ES-I3 (cell line): ENCODE measurements around the gene LPGAT1.

ENCODE experiments used
- H3K36me3 ChIP-seq: 2 replicates; pipeline ENCODE4 v1.6.1; 2013; ENCODE audit warnings: mild to moderate bottlenecking, low read length, control low read depth, moderate library complexity; ENCODE audit not compliant: insufficient read depth
- H3K4me1 ChIP-seq: 2 replicates; pipeline ENCODE4 v1.6.1; 2013; ENCODE audit warnings: mild to moderate bottlenecking, control low read depth, low read length; ENCODE audit not compliant: insufficient read depth
- H3K9ac ChIP-seq: 2 replicates; pipeline ENCODE4 v1.6.1; 2013; ENCODE audit warnings: low read depth, mild to moderate bottlenecking, low read length, moderate library complexity
- H3K9me3 ChIP-seq: 2 replicates; pipeline ENCODE4 v1.6.1; 2013; ENCODE audit warnings: mild to moderate bottlenecking, low read length, moderate library complexity; ENCODE audit not compliant: control insufficient read depth, insufficient read depth

Gene LPGAT1

GRCh38 chr1:211833174-211833820, 2.7 kb upstream of the LPGAT1 start:
- Histone ChIP-seq H3K9me3 (no peaks in the 10 kb centered on the region), H3K9ac (no peak overlapping the region), H3K36me3 (no peaks in the 10 kb centered on the region), H3K4me1 (no peaks in the 10 kb centered on the region)

GRCh38 chr1:211832661-211833060, 2.1 kb upstream of the LPGAT1 start:
- Histone ChIP-seq H3K9me3 (no peaks in the 10 kb centered on the region), H3K36me3 (no peaks in the 10 kb centered on the region), H3K4me1 (no peaks in the 10 kb centered on the region), H3K9ac (no peak overlapping the region)

DNA sequence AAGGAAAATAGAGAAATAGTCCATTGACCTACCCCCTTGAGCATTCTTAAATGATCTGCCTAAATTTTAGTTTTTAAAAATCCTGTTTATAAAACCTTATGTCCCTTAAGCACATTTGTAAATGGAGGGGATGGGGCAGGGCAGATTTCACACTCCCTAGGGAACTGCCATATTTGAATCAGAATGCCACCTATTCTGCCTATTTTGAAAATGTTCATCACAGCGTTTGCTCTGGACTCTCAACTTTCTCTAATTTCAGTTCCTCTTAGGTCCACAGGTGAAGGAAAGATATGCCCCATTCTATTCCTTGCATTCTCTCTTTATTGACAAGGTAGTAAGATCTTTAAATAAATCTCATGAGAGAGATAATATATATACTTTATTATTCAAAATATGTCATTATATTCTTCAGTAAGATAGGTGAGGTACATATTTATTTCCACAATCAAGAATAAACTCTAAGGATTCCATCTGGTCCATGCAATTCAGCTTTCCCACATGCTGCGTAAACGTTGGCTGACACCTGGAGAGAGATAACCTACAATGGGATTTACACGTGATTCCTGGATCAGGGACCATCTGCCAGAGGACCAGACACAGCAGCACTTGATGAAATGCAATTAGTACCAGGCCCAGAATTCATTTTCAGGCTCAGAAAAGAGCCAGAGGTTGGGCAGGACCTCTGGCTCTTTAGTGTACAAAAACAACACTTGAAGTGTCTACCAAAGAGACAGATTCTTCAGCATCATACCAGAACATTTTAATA, 1.2 kb upstream of the LPGAT1 start:
- no peaks in the 10 kb centered on the region for H3K9me3 ChIP-seq
- no peaks in the 10 kb centered on the region for H3K36me3 ChIP-seq
- no peaks in the 10 kb centered on the region for H3K4me1 ChIP-seq
- H3K9ac ChIP-seq: no peak overlapping the region

DNA sequence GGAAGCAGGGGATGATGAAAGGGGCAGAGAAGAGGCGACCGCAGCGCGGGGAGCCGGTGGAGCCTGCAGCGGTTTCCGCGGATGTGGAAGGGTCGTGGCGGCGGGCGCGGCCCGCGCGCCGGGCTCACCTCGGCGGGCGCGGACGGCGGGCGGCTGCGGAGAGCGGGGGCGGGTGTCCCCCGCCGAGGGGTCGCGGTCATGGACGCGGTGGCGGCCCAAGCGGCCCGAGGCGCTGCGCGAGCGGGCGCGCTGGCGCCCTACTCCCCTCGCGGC, 572 bp downstream of the LPGAT1 start:
- Histone ChIP-seq H3K9ac (peak overlapping the region; percentile 90), H3K36me3 (no peaks in the 10 kb centered on the region), H3K4me1 (no peaks in the 10 kb centered on the region), H3K9me3 (no peaks in the 10 kb centered on the region)

GRCh38 chr1:211829343-211830054, 1.1 kb downstream of the LPGAT1 start:
- Histone ChIP-seq H3K36me3 (no peaks in the 10 kb centered on the region), H3K4me1 (no peaks in the 10 kb centered on the region), H3K9ac (peak overlapping the region; percentile 90), H3K9me3 (no peaks in the 10 kb centered on the region)

DNA sequence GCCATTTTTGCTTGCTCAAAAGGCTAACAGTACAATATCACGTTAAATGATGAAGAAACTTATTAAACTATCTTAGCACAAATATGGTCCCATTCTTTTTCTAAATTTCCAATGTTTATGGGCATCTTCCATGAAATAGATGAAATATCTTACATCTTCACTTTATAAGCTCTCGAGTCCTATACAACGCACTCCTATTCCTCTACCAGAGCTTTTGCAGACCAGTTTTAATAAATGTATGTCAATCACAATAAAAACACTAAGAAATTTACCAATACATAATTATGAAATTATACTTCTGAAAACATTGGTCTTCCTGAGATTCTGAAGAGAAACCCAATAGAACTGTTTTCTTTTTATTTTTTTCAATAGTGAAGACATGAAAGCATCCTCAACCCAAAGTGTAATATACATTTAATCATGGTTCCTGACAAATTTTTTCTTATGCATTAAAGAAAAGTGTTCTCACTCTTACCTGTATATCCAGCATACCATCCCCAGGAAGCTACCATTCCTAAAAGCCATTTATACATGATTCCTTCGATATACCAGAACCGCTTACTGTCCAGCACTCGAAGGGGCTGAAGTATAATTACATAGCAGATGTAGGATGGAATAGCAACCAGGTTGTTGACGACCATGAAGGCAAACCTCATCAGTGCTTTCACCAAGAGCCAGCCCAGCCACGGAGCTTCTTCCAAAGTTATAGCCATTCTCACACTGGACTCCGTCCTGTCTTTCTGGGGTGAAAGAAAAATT, 1.8 kb downstream of the LPGAT1 start:
- no peaks in the 10 kb centered on the region for H3K4me1 ChIP-seq
- H3K9me3 ChIP-seq: no peaks in the 10 kb centered on the region
- peak overlapping the region; percentile 90; the same call in 1 of the 2 replicates for H3K9ac ChIP-seq
- no peaks in the 10 kb centered on the region for H3K36me3 ChIP-seq

DNA sequence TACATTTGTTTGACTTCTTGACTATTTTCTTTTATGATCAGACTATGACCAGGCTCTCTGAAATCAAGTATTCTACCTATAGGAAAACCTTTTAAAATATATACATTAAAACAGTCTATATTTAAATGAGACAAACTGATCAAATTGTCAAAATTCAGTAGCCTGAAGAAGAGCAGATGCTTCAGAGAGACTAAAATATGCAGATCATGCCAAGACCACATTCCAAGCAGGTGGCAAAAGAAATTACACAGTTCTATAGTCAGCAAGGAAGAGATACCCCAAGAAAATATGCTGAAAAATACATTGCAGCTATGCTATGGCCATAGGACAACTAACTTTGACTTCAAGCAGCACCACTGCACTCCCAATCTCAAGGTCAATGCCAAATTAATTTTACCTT, 3.5 kb downstream of the LPGAT1 start:
- Histone ChIP-seq H3K9me3 (no peaks in the 10 kb centered on the region), H3K36me3 (no peaks in the 10 kb centered on the region), H3K9ac (no peak overlapping the region), H3K4me1 (no peaks in the 10 kb centered on the region)

DNA sequence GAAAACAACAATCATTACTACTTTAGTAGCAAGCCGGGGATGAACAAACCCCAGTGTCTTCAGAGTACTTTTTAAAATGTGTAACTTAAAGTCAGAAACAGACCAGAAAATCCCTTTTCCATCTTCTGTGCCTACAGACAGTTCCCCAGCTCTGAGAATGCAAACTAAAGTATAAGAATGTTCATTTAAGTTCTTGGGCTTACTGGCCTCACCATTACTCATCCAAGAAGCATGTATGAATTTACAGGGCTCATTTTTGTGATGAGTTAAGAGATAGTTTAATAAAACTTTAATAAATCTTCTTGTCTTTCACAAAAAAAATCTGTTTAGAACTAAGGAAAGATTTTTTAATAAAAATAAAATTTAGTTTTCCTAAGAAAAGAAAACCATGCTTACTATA, 4.6 kb downstream of the LPGAT1 start:
- Histone ChIP-seq H3K9ac (no peak overlapping the region), H3K4me1 (no peaks in the 10 kb centered on the region), H3K9me3 (no peaks in the 10 kb centered on the region), H3K36me3 (no peaks in the 10 kb centered on the region)

- Histone ChIP-seq H3K4me1 (no peaks in the 10 kb centered on the region), H3K9ac (no peak overlapping the region), H3K36me3 (no peaks in the 10 kb centered on the region), H3K9me3 (no peaks in the 10 kb centered on the region)
These were observed 7.7 kb downstream of the LPGAT1 start for GRCh38 chr1:211822677-211823407.

GRCh38 chr1:211816586-211816985, 14.0 kb downstream of the LPGAT1 start:
- Histone ChIP-seq H3K4me1 (no peaks in the 10 kb centered on the region), H3K9me3 (no peaks in the 10 kb centered on the region), H3K9ac (no peak overlapping the region), H3K36me3 (no peaks in the 10 kb centered on the region)

DNA sequence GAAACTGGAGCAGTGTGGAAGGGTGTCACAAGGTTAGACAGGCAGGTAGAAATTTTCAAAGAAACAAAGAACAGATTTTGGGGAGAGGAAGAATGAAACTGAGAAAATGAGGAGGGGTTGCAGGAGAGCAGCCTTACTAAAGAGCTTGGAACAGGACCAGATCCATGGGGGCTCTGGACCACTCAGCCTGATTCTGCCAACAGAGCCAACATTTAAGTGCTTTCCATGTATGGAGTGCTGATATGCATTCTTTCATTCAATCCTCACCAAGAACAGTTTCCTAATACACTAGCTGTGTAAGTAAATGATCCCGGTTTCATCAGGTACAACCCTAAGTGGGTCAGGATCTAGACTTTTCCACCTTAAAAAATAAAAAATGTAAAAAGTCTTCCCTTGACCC, 16.2 kb downstream of the LPGAT1 start:
- no peaks in the 10 kb centered on the region for H3K4me1 ChIP-seq
- H3K9ac ChIP-seq: no peak overlapping the region
- H3K36me3 ChIP-seq: no peaks in the 10 kb centered on the region
- H3K9me3 ChIP-seq: 0 out of 2 replicates have a peak, but pooled peaks cover under 1% of the 10 kb centered on the region

- H3K4me1 ChIP-seq: no peaks in the 10 kb centered on the region
- peaks cover 3% of the 10 kb centered on the region; the same call in 1 of the 2 replicates for H3K9me3 ChIP-seq
- H3K9ac ChIP-seq: no peak overlapping the region
- H3K36me3 ChIP-seq: no peaks in the 10 kb centered on the region
These were observed 17.0 kb downstream of the LPGAT1 start for GRCh38 chr1:211813590-211813989.

DNA sequence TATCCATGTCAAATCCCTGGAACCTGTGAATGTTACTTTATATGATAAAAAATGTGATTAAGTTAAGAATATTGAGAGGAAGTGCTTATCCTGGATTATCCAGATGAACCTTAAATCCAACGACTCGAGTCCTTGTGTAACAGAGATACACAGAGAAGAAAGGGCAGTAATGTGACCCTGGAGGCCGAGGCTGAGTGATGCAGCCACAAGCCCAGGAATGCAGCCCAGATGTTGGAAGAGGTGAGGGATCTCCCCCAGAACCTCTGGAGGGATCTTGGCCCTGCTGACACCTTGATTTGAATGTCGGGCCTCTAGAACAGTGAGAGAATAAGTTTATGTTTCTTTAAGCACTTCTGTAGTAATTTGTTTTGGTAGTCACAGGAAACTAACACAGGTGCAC, 18.0 kb downstream of the LPGAT1 start:
- Histone ChIP-seq H3K9ac (no peak overlapping the region), H3K36me3 (no peaks in the 10 kb centered on the region), H3K9me3 (peaks cover 3% of the 10 kb centered on the region; the same call in 1 of the 2 replicates), H3K4me1 (no peaks in the 10 kb centered on the region)

GRCh38 chr1:211811848-211812247, 18.7 kb downstream of the LPGAT1 start:
- H3K9ac ChIP-seq: no peak overlapping the region
- no peaks in the 10 kb centered on the region for H3K4me1 ChIP-seq
- H3K36me3 ChIP-seq: no peaks in the 10 kb centered on the region
- peaks cover 3% of the 10 kb centered on the region; the same call in 1 of the 2 replicates for H3K9me3 ChIP-seq
